Fibroblast of lung (primary cell): ENCODE data around the gene CEACAM18.

ENCODE experiments used
- EZH2 ChIP-seq: IDR thresholded peaks from 2 replicates; pipeline ENCODE4 v1.5.1; 2012; ENCODE audit warnings: low read length, control low read depth, mild to moderate bottlenecking; ENCODE audit errors: missing control alignments
- TF ChIP-seq, protein P1 (sequence below), 2 donors: IDR thresholded peaks in 1 of 2; conservative IDR thresholded peaks in 1 of 2; 1 replicate in 1 of 2; 2 replicates in 1 of 2; pipeline ENCODE4 v1.5.1; 2011 to 2012; ENCODE audit warnings: low read length in 2 of 2, control low read depth in 1 of 2, inconsistent platforms in 1 of 2, low read depth in 1 of 2, mild to moderate bottlenecking in 1 of 2

DNA sequence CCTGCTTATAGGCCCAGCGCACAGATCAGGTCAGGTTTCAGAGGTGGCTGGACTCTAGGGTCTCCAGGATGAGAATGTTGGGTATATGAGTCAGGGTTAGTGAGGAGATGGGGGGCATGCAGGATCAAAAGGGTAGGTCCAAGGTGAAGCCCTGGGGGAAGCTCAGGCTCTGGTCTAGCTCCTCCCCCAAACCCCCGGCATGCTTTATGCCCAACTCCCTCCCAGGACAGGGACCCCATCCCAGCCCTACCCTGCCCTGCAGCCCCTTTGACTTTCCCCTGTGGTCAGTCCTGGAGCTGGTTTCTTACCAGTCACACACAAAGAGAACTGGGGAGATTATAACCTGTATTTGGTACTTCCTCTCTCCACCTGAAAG lies 9.8 kb upstream of the CEACAM18 start:
- TF ChIP-seq, protein P1, sequence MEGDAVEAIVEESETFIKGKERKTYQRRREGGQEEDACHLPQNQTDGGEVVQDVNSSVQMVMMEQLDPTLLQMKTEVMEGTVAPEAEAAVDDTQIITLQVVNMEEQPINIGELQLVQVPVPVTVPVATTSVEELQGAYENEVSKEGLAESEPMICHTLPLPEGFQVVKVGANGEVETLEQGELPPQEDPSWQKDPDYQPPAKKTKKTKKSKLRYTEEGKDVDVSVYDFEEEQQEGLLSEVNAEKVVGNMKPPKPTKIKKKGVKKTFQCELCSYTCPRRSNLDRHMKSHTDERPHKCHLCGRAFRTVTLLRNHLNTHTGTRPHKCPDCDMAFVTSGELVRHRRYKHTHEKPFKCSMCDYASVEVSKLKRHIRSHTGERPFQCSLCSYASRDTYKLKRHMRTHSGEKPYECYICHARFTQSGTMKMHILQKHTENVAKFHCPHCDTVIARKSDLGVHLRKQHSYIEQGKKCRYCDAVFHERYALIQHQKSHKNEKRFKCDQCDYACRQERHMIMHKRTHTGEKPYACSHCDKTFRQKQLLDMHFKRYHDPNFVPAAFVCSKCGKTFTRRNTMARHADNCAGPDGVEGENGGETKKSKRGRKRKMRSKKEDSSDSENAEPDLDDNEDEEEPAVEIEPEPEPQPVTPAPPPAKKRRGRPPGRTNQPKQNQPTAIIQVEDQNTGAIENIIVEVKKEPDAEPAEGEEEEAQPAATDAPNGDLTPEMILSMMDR (conservative IDR thresholded peaks at IDR 0.05 in 1 of 2, IDR thresholded peaks at IDR 0.05 in 1 of 2; ENCODE audit: low read depth in 1 of 2, low read length in 2 of 2) = no peak
- no peak for TF ChIP-seq EZH2
